ENCODE data around the gene SCN4A.
"Not testable (repeated sequence)": the region's sequence is repeated elsewhere in the genome, so short reads cannot be mapped to it uniquely, and the experiment has no call there.

The SCN4A gene

GRCh38 chr17:63972796-63973195 is at the start of gene SCN4A:
SCN4A (minus strand) TSS chr17:63972918; CDS start chr17:63972841, 77 bp downstream.
- Histone ChIP-seq H3K4me1 (ENCODE audit: control insufficient read depth in 1 of 2, insufficient read depth in 2 of 2, low read length in 2 of 2) (no peaks in the 10 kb centered on the region), H3K4me3 (ENCODE audit: low read depth in 1 of 2, low read length in 2 of 2) (no peak within 1 kb of the TSS), H3K9me3 (ENCODE audit: control insufficient read depth in 1 of 2, low read length in 2 of 2) (no peaks in the 10 kb centered on the region), H3K9ac (ENCODE audit: low read depth in 1 of 2, low read length in 2 of 2) (no peak within 1 kb of the TSS), H3K27ac (ENCODE audit: low read depth, low read length) (no peak within 1 kb of the TSS), H3K27me3 (ENCODE audit: control insufficient read depth in 1 of 2, insufficient read depth in 2 of 2, low read length in 2 of 2) (no peaks in the 10 kb centered on the region), H3K36me3 (ENCODE audit: control insufficient read depth in 1 of 2, insufficient read depth in 2 of 2, low read length in 2 of 2) (no peaks in the 10 kb centered on the region)

GRCh38 chr17:64020056-64020766 is 47.5 kb upstream of the SCN4A start, which contains the start of gene ICAM2:
ICAM2 (minus strand) TSS chr17:64020633; CDS start chr17:64006691, 13,942 bp downstream.
- H3K27me3 ChIP-seq (ENCODE audit: control insufficient read depth in 1 of 2, insufficient read depth in 2 of 2, low read length in 2 of 2): no peaks in the 10 kb centered on the region
- no peaks in the 10 kb centered on the region for H3K36me3 ChIP-seq (ENCODE audit: control insufficient read depth in 1 of 2, insufficient read depth in 2 of 2, low read length in 2 of 2)
- peak within 1 kb of the TSS; percentile 79 to 88 for H3K4me3 ChIP-seq (ENCODE audit: low read depth in 1 of 2, low read length in 2 of 2)
- H3K9ac ChIP-seq (ENCODE audit: low read depth in 1 of 2, low read length in 2 of 2): peak within 1 kb of the TSS; percentile 68 to 91
- no peaks in the 10 kb centered on the region for H3K9me3 ChIP-seq (ENCODE audit: control insufficient read depth in 1 of 2, low read length in 2 of 2)
- H3K27ac ChIP-seq (ENCODE audit: low read depth, low read length): peak within 1 kb of the TSS; percentile 64
- peaks cover 10 to 33% of the 10 kb centered on the region in 2 donors for H3K4me1 ChIP-seq (ENCODE audit: control insufficient read depth in 1 of 2, insufficient read depth in 2 of 2, low read length in 2 of 2)

DNA sequence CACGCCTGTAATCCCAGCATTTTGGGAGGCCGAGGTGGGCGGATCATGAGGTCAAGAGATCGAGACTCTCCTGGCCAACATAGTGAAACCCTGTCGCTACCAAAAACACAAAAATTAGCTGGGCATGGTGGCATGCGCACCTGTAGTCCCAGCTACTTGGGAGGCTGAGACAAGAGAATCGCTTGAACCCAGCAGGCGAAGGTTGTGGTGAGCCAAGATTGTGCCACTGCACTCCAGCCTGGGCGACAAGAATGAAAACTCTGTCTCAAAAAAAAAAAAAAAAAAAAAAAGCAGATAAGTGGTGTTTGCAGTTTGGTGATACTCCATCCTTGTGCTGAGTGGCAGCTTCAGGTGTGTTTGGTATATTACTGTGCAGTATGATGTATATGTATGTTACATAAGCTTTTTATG is 46.8 kb upstream of the SCN4A start:
- H3K36me3 ChIP-seq (ENCODE audit: control insufficient read depth in 1 of 2, insufficient read depth in 2 of 2, low read length in 2 of 2); H3K9me3 ChIP-seq (ENCODE audit: control insufficient read depth in 1 of 2, low read length in 2 of 2); H3K27ac ChIP-seq (ENCODE audit: low read depth, low read length); H3K27me3 ChIP-seq (ENCODE audit: control insufficient read depth in 1 of 2, insufficient read depth in 2 of 2, low read length in 2 of 2): not testable (repeated sequence)
- Histone ChIP-seq H3K9ac (ENCODE audit: low read depth in 1 of 2, low read length in 2 of 2) (peak overlapping the region; percentile 68 to 91), H3K4me1 (ENCODE audit: control insufficient read depth in 1 of 2, insufficient read depth in 2 of 2, low read length in 2 of 2) (peaks cover 5 to 31% of the 10 kb centered on the region in 2 donors), H3K4me3 (ENCODE audit: low read depth in 1 of 2, low read length in 2 of 2) (peak overlapping the region in 1 of 2 donors; percentile 88)

DNA sequence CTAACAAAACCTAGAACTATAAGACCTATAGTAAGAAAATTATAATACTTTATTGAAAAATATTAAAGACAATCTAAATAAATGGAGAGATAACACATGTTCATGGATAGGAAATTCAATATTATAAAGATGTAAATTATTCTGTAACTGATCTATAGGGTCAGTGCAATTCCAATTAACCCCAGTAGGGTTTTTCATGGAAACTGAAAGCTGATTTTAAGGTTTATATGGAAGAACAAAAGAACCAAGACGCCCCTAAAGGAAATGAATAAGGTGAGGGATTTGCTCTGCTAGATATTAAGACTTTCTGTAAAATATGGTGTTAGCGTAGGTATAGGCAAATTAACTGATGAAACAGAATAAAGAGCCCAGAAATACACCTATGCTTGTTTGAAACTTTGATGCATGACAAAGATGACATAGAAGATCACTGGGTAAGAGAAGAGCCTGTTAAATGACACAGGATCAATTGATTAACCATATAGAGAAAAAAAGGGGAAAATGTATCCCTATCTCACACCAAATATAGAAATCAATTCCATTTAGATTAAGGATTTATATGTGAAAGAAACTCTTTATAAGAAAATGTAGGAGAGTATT is 44.8 kb upstream of the SCN4A start:
- Histone ChIP-seq H3K9me3 (ENCODE audit: control insufficient read depth in 1 of 2, low read length in 2 of 2) (no peaks in the 10 kb centered on the region), H3K4me1 (ENCODE audit: control insufficient read depth in 1 of 2, insufficient read depth in 2 of 2, low read length in 2 of 2) (peaks cover 0 to 25% of the 10 kb centered on the region in 2 donors), H3K27me3 (ENCODE audit: control insufficient read depth in 1 of 2, insufficient read depth in 2 of 2, low read length in 2 of 2) (no peaks in the 10 kb centered on the region), H3K4me3 (ENCODE audit: low read depth in 1 of 2, low read length in 2 of 2) (no peak overlapping the region), H3K9ac (ENCODE audit: low read depth in 1 of 2, low read length in 2 of 2) (no peak overlapping the region), H3K36me3 (ENCODE audit: control insufficient read depth in 1 of 2, insufficient read depth in 2 of 2, low read length in 2 of 2) (no peaks in the 10 kb centered on the region), H3K27ac (ENCODE audit: low read depth, low read length) (no peak overlapping the region)

- H3K9me3 ChIP-seq (ENCODE audit: control insufficient read depth in 1 of 2, low read length in 2 of 2): no peaks in the 10 kb centered on the region
- no peaks in the 10 kb centered on the region for H3K27me3 ChIP-seq (ENCODE audit: control insufficient read depth in 1 of 2, insufficient read depth in 2 of 2, low read length in 2 of 2)
- H3K4me1 ChIP-seq (ENCODE audit: control insufficient read depth in 1 of 2, insufficient read depth in 2 of 2, low read length in 2 of 2): peaks cover 0 to 25% of the 10 kb centered on the region in 2 donors
- no peak overlapping the region for H3K27ac ChIP-seq (ENCODE audit: low read depth, low read length)
- H3K36me3 ChIP-seq (ENCODE audit: control insufficient read depth in 1 of 2, insufficient read depth in 2 of 2, low read length in 2 of 2): no peaks in the 10 kb centered on the region
- H3K4me3 ChIP-seq (ENCODE audit: low read depth in 1 of 2, low read length in 2 of 2): no peak overlapping the region
- H3K9ac ChIP-seq (ENCODE audit: low read depth in 1 of 2, low read length in 2 of 2): no peak overlapping the region
Observed at GRCh38 chr17:64016974-64017373, 44.3 kb upstream of the SCN4A start.

GRCh38 chr17:64016231-64016784 is 43.6 kb upstream of the SCN4A start:
- no peaks in the 10 kb centered on the region for H3K36me3 ChIP-seq (ENCODE audit: control insufficient read depth in 1 of 2, insufficient read depth in 2 of 2, low read length in 2 of 2)
- peak overlapping the region in 1 of 2 donors; percentile 20 for H3K4me3 ChIP-seq (ENCODE audit: low read depth in 1 of 2, low read length in 2 of 2)
- H3K9me3 ChIP-seq (ENCODE audit: control insufficient read depth in 1 of 2, low read length in 2 of 2): no peaks in the 10 kb centered on the region
- H3K4me1 ChIP-seq (ENCODE audit: control insufficient read depth in 1 of 2, insufficient read depth in 2 of 2, low read length in 2 of 2): peaks cover 0 to 25% of the 10 kb centered on the region in 2 donors
- no peaks in the 10 kb centered on the region for H3K27me3 ChIP-seq (ENCODE audit: control insufficient read depth in 1 of 2, insufficient read depth in 2 of 2, low read length in 2 of 2)
- no peak overlapping the region for H3K27ac ChIP-seq (ENCODE audit: low read depth, low read length)
- peak overlapping the region in 1 of 2 donors; percentile 9 for H3K9ac ChIP-seq (ENCODE audit: low read depth in 1 of 2, low read length in 2 of 2)

GRCh38 chr17:64015447-64015846 is 42.7 kb upstream of the SCN4A start:
- peaks cover 0 to 21% of the 10 kb centered on the region in 2 donors for H3K4me1 ChIP-seq (ENCODE audit: control insufficient read depth in 1 of 2, insufficient read depth in 2 of 2, low read length in 2 of 2)
- H3K9me3 ChIP-seq (ENCODE audit: control insufficient read depth in 1 of 2, low read length in 2 of 2): no peaks in the 10 kb centered on the region
- no peaks in the 10 kb centered on the region for H3K27me3 ChIP-seq (ENCODE audit: control insufficient read depth in 1 of 2, insufficient read depth in 2 of 2, low read length in 2 of 2)
- no peak overlapping the region for H3K4me3 ChIP-seq (ENCODE audit: low read depth in 1 of 2, low read length in 2 of 2)
- H3K27ac ChIP-seq (ENCODE audit: low read depth, low read length): no peak overlapping the region
- no peaks in the 10 kb centered on the region for H3K36me3 ChIP-seq (ENCODE audit: control insufficient read depth in 1 of 2, insufficient read depth in 2 of 2, low read length in 2 of 2)
- no peak overlapping the region for H3K9ac ChIP-seq (ENCODE audit: low read depth in 1 of 2, low read length in 2 of 2)

GRCh38 chr17:64009571-64010402 is 37.1 kb upstream of the SCN4A start:
- no peak overlapping the region for H3K9ac ChIP-seq (ENCODE audit: low read depth in 1 of 2, low read length in 2 of 2)

DNA sequence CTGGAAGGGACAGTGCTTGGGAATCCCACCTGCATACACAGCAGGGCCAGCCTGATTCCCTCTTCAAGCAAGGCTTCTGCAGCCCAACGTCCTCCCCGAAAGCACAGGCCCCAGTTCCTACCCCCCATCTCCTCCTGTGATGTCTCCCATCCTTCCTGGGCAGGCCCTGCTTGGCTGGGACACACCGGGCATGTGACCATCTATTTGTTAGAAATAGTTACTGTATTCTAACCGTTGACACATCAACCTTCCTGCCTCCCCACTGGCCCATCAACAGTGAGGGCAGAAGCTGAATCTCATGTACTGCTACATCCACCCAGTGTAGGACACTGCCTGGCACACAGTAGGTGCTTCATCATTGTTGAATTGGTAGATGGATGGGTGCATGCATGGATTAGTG is 36.1 kb upstream of the SCN4A start:
- no peak overlapping the region for H3K9ac ChIP-seq (ENCODE audit: low read depth in 1 of 2, low read length in 2 of 2)
- H3K9me3 ChIP-seq (ENCODE audit: control insufficient read depth in 1 of 2, low read length in 2 of 2): no peaks in the 10 kb centered on the region
- H3K4me1 ChIP-seq (ENCODE audit: control insufficient read depth in 1 of 2, insufficient read depth in 2 of 2, low read length in 2 of 2): peaks cover 19 to 41% of the 10 kb centered on the region in 2 donors
- H3K27me3 ChIP-seq (ENCODE audit: control insufficient read depth in 1 of 2, insufficient read depth in 2 of 2, low read length in 2 of 2): no peaks in the 10 kb centered on the region
- H3K27ac ChIP-seq (ENCODE audit: low read depth, low read length): no peak overlapping the region
- no peak overlapping the region for H3K4me3 ChIP-seq (ENCODE audit: low read depth in 1 of 2, low read length in 2 of 2)
- H3K36me3 ChIP-seq (ENCODE audit: control insufficient read depth in 1 of 2, insufficient read depth in 2 of 2, low read length in 2 of 2): no peaks in the 10 kb centered on the region

More at GRCh38 chr17:64009571-64010402, 37.1 kb upstream of the SCN4A start:
- peaks cover 19 to 41% of the 10 kb centered on the region in 2 donors for H3K4me1 ChIP-seq (ENCODE audit: control insufficient read depth in 1 of 2, insufficient read depth in 2 of 2, low read length in 2 of 2)
- H3K27ac ChIP-seq (ENCODE audit: low read depth, low read length): no peak overlapping the region
- no peaks in the 10 kb centered on the region for H3K27me3 ChIP-seq (ENCODE audit: control insufficient read depth in 1 of 2, insufficient read depth in 2 of 2, low read length in 2 of 2)
- no peaks in the 10 kb centered on the region for H3K36me3 ChIP-seq (ENCODE audit: control insufficient read depth in 1 of 2, insufficient read depth in 2 of 2, low read length in 2 of 2)
- H3K4me3 ChIP-seq (ENCODE audit: low read depth in 1 of 2, low read length in 2 of 2): no peak overlapping the region
- H3K9me3 ChIP-seq (ENCODE audit: control insufficient read depth in 1 of 2, low read length in 2 of 2): no peaks in the 10 kb centered on the region
